T1000 (cell line): ENCODE results near the gene VAV2.
"Not testable (repeated sequence)": the region's sequence is repeated elsewhere in the genome, so short reads cannot be mapped to it uniquely, and the experiment has no call there.

Experiments used
- DNase-seq: peaks from one replicate; lab custom pipeline; 2025; ENCODE audit warnings: mixed read lengths; lab: John Stamatoyannopoulos, UW

VAV2 gene

DNA sequence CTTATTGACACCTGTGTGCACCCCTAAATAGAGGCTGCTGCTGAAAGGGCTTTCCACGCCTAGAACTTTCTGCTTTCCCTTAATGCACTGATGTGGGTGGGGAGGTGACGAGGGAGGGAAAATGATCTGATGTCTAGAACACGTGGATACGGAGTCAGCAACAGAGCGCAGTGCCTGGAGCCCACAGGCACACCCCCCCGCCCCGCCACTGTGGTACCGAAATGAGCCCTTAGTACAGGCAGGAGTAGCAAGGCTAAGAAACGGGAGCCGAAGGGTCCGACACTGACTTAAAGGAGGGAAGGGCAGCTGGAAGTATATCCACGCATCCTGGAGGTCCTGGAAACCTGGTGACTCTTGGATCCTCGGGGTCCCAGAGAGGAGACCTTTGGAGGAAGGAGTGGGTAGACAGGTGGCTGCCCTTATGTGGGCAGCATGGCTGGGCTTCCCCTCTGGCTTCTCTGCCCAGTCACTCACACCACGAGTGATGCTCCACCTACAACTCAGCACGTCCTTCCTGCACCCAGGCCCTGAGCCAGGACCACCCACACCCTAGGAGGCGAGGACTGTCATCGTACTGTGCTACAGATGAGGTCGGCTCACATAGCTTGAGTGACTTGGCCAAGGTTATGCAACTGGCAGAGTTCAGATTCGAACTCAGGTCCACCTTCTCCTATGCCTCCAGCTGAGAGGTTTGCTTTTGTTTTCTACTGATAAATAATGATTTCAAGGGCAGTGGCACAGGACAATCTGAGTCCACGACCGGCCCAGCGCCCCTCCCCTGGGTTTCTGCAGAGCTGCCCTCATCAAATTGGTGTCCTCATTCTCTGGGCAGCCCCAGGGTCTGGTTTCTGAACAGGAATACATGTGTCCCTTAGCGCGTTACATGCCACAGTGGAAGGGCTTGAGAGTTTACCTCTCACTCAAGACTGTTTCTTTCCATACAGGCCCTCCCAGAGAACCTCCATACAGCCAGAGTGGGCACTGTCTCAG lies 4.7 kb upstream of the VAV2 start:
- DNase-seq, result no peak

DNA sequence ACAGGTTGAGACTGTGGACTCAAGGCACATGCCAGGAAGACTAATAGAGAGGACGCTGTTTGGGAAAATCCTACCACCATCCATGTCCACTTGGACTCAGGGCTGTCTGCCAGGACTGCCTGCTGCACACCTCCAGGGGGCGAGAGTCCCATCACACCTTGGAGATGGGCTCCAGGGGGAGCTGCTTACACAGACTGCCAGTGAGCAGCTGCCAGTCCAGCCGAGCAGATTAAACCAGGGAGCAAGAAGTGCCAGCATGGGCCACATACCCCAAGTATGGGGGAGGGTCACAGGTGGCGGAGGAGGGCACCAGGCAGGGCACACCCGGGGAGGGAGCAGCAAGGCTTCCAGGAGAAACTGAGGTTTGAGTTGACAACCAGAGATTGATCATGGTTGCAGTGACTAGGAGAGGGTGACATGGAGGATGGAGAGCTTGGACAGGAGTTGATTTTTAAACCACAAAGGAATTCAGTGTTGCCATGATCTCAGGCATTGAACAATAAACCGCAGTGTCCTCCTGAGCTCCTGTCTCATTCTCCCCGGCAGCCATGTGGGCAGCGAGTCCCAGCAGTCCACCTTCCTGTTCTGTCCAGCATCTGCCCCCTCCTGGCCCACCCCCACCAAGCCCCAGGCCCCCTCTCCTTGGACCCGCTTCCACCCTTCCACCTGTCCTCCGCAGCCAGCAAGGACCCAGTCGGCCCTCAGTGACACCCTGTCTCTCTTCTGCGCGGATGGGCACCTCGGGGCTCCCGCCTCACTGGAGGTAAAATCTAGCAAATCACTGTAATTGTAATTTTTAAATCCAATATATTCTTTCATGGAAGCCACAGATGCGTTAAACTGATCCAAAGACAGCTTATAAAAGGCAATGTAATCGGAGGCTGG lies 3.1 kb upstream of the VAV2 start:
- no peak for DNase-seq

GRCh38 chr9:133994353-133995011 lies 2.4 kb upstream of the VAV2 start:
- DNase-seq, result peak; percentile 47

GRCh38 chr9:133993635-133994253 lies 1.6 kb upstream of the VAV2 start:
- DNase-seq, result no peak

DNA sequence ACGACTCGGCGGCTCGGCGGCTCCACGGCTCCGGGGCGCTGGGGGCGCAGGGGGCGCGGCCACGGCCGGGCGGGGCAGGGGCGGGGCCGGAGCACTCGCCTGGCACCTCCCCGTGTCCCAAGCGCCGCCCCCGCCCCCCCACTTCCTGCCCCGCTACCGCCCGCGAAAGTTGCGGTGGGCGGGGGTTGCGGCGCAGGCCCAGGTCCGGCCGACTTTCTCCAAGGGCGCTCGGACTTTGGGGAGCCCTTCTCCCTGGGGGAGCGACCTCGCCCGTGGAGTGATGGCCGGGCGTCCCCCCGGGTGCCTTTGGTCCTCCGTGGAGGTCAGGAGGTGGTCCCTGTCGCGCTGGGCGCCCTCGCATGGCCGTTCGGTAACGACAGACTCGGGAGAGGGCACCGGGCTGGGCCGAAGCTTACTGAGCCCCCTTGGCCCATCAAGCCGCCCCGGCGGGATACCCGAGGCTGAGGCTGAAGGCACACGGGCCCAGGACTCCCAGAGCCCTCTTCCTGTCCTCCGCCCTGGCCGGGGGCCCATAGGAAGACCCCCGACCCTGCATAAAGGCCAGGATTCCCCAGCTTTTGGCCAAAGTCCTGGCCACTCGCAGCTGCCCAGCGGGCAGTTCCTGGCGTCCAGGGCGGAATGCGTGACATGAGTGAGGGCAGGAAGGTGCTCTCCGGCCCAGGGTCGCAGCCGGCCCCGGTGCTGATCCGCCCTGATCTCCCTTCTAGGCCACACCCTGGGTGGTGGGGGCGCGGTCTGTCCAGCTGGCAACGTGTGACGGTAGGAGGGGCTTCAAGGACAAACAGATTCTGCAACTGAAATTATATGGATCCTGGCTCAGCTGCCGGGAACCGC lies 883 bp upstream of the VAV2 start:
- peak; percentile 82 for DNase-seq

DNA sequence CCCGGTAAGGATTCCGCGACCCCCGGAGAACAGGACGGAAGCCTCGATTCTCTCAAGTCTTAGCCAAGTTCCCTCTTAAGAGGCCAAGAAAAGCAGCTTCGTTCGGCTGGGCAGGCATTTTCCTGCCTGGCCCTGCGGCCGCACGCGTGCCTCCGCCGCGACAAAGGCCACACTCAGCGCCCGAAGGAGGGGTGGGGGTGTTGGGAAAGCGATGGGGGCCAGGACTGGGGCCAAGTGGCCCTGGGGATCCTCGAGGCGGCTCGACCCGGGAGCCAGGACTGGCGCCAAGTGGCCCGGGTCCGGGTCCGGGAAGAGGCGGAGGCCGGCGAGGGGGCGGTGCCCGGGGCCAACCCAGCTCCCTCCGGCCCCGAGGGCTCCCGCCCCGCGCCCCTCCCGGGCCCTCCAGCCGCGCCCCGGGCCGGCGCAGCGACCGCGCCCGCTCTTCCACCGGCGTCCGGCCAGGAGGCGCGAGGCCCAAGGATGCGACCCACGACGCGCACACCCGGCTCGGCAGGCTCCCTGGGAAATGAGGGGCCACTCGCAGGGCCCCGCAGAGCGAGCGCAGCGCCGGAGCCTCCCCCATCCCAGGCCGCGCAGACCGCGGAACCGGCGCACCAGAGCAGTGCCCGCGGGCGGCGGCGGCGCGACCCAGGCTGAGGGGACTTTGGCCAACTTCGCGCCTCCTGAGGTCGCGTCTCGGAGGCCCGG lies 756 bp downstream of the VAV2 start:
- no peak for DNase-seq

DNA sequence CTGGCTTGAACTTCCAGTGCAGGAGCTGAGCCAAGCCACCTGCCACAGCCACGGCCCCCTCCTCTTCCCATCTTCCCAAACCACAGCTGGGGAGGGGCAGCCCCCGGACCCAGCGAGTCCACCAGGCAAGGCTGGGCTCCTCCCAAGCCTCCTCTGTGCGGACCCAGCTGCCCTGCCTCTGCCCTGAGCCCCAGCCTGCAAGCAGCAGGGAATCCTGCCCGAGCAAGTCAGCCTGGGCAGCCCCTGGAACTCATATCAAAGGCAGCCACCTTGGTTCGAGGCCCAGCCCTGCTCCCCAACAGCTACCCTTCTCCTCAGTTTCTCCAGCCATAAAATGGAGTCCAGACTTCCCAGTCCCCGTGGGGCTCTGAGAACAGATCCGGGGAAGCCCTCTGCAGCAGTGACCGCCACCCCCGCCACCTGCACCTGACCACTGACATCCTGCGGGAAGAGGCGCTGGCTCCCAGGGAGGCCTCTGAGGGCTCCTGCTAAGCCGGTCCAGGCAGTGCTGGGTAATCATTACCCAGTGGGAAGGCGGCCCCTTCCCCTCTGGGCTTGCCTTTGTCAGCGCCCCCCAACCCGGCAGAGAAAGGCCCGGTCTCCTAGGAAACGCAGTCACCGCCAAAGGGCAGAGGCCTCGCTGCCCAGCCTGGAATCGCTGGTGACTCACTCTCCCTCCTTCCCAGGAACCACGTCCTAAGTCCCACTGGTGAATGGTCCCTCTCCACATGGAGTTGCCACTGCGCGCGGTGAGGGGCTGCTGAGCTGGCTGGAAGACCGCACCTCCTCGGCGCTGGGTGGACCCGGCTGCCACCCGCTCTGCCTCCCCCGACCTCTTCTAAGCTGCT lies 1.5 kb downstream of the VAV2 start:
- DNase-seq, result peak; percentile 48

- no peak for DNase-seq
Measured at GRCh38 chr9:133989625-133990365, 2.3 kb downstream of the VAV2 start.

- not testable (repeated sequence) for DNase-seq
Measured at GRCh38 chr9:133988771-133989170, 3.4 kb downstream of the VAV2 start.

DNA sequence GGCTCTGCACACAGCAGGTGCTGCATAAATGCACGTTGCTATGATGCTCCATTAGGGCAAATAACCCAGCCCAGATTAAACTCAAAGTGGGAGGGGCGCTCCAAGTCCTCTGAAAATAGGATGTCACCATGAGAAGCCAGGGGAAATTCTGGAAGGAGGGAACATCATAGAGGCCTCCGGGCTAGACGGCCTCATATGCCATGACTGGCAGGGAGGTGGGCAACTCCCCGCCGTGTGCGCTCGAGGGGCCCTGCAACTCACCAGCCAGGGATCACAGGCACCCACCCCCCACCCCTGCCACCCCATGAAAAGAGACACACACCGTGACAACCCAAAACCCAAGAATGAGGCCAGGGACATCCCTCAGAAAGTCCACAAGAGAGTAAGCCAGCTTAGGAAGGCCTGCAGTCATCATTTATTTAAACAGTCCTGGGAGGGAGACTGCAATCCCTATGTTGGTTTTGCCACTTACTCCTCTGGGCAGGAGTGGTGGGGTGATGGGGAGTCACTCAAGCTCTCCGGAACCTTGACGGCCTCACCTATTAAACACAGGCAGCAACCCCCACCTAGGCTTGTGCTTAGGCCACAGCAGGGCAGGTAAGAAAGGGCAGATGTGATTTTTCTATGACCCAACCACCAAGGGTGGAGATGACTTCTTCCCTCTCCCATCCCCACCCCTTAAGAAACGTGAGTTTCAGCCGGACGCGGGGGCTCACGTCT lies 4.0 kb downstream of the VAV2 start:
- no peak for DNase-seq

DNA sequence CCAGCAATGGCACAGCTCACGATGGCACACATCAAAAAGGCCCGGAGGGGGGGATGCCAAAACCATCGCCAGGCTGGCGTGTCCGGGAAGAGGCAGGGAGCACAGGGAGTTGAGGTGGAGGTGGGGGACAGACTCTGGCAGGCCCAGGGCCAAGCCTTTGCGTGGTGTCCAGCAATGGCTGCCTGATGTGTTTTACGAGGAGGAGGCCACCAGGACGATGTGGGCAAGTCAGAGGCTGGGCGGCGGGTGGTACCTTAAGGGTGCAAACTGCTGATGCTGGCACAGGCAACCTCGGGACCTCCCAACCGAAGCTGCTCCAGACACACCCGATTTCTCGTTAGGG lies 4.7 kb downstream of the VAV2 start:
- no peak for DNase-seq

DNA sequence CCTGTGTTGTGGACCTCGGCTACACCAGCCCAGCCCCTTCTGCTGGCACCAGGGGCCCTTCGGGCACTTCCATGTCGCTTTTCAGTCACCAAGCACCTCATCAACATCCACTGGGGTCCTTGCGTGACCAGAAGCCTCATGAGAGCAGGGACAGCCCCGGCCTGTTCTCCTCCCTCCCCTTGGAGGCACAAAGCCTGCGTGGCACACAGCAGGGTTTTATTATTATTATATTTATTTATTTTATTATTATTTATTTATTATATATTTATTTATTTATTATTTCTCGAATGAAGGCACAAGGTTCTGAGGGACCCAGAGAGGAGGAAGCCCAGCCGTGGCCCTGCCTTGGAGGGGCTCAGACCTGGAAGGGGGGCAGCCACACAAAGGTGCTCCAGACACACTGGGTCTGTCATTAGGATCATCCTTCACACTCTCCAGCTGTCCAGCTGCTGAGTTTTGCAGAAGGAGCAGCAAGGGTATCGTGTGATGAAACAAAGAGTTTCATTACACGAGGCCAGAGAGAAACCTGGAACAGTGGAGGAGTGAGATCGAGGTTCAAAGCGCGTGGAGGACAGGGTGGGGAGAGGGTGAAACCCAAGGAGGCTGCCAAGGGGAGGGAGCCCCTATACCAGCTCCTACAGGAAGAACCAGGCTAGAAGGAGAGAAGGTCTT lies 5.2 kb downstream of the VAV2 start:
- no peak for DNase-seq

DNA sequence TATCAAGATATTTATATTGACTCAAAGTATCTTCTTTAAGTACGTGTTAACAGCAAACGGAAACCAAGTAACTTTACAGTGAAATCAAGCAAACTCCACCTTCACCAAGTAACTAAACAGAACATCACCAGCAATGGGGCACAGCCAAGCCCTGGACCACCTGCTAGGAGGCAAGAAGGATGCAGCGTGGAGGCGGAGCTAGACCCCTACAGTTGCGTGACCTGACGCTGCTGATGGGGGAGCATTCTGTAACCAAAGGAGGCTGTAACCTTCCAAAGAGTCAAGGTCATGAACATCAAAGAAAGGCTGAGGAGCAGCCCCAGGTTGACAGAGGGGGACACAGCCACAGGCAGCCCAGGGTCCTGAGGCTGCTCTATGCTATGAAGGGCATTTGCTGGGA lies 6.1 kb downstream of the VAV2 start:
- DNase-seq, result no peak

GRCh38 chr9:133982971-133983720 lies 9.0 kb downstream of the VAV2 start:
- no peak for DNase-seq

DNA sequence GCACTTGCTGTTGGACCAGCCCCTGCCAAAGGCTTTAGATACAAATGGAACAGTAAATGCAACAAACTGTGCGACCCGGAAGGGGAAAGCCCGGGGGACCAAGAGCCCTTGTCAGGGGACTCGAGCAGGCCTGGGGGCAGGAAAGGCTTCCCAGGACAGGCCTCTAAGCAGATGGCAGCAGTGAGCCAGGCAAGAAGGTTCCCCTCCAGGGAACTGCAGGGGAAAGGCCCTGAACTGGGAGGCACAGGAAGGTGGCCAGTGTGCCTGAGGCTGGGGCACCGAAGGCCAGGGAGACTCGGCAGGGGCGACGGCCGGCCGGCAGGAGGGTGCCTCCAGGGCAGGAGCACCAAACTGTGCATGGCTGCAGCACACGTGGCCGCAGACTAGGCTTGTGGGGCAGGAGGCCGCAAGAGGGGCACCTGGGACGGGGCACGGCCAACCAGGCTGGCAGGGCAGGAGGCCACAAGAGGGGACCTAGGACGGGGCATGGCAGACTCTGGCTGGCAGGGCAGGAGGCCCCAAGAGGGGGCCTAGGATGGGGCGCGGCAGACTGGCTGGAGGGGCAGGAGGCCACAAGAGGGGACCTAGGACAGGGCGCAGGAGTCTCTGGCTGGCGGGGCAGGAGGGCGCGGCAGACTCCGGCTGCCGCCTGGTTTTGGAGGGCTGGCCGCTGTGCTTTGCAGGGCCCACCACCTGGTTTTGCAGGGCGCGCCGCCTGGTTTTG lies 10.0 kb downstream of the VAV2 start:
- no peak for DNase-seq

- no peak for DNase-seq
Measured at GRCh38 chr9:133981589-133981957, 10.6 kb downstream of the VAV2 start.
